GM12891 (cell line): Measurements from ENCODE around the gene PPP2R3A.
"Not testable (repeated sequence)": the region's sequence is repeated elsewhere in the genome, so short reads cannot be mapped to it uniquely, and the experiment has no call there.

Experiments used
- POLR2A ChIP-seq: IDR thresholded peaks from 2 replicates; pipeline ENCODE4 v1.6.1; 2011; ENCODE audit warnings: low read depth, low read length, control low read depth
- POLR2AphosphoS5 ChIP-seq: IDR thresholded peaks from 2 replicates; pipeline ENCODE4 v1.6.1; 2011; ENCODE audit warnings: low read depth, low read length, control low read depth

DNA sequence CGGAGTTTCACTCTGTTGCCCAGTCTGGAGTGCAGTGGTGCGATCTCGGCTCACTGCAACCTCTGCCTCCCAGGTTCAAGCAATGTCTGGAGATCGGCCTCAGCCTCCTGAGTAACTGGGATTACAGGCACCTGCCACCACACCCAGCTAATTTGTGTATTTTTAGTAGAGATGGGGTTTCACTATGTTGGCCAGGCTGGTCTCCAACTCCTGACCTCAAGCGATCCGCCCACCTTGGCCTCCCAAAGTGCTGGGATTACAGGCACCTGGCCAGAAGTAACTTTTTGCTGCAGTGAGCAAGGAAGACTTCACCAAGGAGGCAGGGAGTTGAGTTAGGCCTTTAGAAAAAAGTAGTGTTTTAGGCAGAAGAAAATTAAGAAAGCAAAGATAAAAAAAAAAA lies 226.7 kb downstream of the PPP2R3A start:
- TF ChIP-seq POLR2AphosphoS5, POLR2A: not testable (repeated sequence)
